ENCODE results near the gene ADAMTS15.

Gene ADAMTS15

DNA sequence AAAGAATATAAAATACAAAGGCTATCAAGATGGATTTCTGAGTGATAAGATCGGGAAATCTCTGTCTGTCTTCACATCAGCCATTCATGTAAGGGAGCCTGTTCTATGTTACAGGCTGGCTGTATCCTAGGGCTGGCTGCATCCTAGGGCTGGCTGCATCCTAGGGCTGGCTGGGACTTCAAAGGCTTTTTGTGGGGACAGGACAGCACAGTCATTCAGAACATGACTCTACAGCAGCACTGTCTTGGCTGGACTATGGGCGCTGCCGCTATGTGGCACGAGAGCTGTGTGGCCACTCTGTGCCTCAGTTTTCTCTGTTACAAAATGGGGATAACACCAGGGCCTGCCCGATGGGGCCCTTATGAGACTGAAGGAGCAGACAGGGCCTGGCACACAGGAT is 30.2 kb upstream of the ADAMTS15 start:
- DNase-seq (ENCODE audit: low spot score) = no peak

DNA sequence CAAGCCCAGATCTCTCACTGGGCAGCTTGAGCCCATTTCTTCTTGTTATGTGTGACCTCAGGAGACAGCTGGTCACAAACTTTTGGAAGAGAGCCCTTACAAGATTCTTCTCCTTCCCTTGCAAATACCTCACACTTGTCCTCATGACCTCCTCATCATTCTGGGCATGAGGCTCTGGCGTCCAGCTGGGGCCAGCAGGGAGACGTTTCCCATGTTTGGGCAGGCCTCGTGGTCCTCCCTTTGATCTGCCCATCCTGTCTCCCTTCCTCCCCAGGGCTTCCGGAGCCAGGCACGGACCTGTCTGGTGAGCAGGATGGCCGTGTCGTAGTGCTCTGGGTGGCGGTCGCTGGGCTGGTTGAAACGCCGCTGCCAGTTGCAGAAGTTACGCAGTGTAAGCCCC is 29.7 kb upstream of the ADAMTS15 start:
- DNase-seq (ENCODE audit: low spot score) = no peak

DNA sequence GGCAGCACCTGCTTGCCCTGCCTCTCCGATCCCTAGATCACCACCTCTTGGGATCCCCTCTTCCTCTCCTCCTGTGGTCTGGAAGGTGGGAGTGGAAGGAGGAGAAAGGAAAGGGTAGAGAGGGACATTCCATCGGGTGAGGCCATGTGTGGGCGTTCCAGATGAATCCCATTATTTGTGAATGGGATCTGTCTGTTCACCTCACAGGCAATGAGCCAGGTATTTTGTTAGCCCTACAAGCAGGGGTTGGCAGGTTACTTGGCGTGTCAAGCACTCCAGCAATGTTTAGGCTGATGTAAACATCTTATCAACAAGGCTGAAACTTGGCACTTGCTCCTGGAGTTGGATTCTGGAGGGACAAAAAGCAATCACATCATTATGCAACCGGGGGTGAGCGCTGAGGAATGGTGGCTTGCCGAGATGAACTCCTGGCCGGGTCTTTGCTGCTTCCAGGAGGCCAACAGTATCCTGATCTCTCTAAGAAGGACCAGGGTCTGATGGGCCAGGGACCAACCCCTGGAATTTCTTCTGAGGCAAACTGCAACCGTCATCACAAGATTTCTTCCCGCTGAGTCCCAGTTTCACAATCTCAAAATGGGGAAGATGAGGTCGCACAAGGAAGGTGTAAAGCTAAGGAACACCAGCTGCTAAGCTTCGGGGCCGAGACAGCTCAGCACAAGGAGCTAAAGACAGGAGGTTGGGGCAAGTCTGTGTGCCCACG is 27.8 kb upstream of the ADAMTS15 start:
- no peak for DNase-seq (ENCODE audit: low spot score)

DNA sequence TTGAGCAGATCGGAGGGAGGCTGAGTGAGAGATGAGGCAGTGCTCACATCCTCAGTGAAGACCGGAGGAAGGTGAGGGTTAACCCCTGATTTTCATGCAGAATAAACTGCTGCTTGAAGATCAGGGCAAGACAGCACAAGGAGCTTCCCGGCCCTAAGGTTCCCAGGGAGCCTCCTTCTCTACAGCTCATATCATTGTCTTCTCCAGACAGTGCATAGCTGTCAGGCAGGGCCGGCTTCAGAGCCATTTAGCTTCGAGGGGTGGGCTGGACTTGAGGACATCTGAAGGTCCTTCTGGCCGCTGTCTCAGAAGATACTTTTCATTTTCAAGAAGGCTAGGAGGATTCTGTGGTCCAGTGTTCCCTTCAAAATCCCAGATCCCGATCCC is 27.3 kb upstream of the ADAMTS15 start:
- no peak for DNase-seq (ENCODE audit: low spot score)

DNA sequence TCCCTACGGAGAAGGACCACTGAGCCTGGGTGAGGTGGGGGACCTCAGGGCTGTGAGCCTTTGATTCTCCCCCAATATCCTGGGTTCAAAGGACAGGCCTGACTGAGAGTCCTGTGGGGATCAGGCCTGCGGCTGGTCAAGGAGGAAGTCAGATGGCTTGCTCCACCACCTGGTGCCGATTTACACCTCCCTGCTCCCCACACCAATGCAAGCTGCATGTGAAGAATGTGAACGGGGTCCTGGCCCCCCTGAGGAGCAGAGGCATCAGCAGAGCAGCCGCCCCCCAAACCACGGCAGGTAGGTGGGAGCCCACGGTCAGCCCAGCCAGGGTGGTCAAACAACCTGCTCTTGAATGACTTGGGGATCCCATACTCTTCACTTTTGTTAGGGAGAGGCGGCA is 26.7 kb upstream of the ADAMTS15 start:
- DNase-seq (ENCODE audit: low spot score) = no peak

- no peak for DNase-seq (ENCODE audit: low spot score)
Measured at GRCh38 chr11:130422251-130422995, 26.0 kb upstream of the ADAMTS15 start.

DNA sequence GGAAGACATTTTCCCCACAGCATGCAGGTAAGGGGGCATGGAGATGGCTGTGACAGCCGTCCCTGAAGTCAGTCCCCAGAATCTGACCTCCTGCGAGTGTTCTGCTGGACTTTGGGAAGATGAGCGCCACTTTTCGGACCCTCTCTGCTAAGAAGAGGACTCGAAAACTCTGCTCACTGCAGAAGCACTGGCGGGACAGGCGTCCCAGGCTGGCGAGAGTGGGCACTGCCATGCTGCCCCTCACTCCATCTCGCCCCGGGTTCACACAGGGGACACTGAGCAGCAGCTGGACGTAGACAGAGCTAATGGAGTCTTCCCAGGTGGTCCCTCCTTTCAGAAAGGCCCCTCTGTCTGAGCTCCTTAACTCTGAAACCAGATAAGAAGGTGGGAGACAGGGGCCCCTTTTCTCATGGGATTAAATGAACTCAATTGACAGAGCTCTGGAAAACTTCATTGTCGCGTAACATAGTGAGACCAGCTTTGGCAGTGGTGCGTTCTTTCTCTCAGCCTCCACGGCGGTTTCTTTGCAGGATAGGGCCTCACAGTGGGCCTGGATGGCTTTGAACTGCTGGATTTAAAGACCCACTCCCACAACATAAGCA is 24.8 kb upstream of the ADAMTS15 start:
- no peak for DNase-seq (ENCODE audit: low spot score)

GRCh38 chr11:130424613-130425140 is 23.8 kb upstream of the ADAMTS15 start:
- DNase-seq (ENCODE audit: low spot score) = no peak

DNA sequence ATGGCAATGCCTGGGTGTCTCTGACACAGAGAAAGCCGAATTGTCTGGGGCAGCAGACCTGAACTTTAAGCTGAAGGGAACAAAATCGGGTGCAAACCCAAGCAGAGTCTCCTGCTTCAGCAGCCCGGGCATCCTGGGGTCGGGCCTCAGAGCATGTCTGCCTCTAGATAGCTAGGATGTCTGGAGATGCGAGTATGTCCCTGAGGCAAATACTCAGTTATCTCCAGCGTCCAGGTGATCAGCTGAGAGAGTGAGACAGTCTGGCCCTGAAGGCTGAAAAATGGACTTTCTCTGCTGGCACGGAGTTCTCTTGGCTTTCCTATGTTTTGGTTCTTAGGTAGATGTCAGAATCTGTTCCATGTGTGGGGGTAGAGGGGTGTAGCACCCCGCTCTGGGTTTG is 23.3 kb upstream of the ADAMTS15 start:
- no peak for DNase-seq (ENCODE audit: low spot score)

GRCh38 chr11:130426223-130426836 is 22.1 kb upstream of the ADAMTS15 start:
- DNase-seq (ENCODE audit: low spot score) = no peak

DNA sequence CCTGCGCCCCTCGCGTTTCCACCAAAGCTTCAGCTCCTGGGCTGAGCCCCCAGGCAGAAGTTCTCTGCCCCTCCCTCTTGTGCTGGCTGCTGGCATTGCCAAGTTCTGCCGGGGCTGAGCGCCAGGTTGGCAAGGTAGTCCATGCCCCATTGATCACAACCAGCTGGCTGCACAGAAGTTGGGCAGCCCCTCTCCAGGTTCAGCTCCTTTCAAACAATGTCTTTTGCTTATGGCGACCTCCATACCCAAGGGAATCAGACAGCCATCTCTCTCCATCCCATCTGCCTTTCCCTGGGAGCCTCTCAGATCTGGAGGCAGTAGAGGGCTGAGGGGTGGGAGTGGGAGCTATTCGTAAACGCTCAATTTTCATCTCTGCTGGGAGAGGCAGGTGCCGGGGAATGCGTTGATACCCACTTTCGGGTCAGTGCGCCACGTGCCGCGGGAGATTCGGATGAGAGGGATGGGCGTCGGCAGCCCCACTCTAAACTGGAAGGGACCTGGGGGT is 21.6 kb upstream of the ADAMTS15 start:
- no peak for DNase-seq (ENCODE audit: low spot score)

DNA sequence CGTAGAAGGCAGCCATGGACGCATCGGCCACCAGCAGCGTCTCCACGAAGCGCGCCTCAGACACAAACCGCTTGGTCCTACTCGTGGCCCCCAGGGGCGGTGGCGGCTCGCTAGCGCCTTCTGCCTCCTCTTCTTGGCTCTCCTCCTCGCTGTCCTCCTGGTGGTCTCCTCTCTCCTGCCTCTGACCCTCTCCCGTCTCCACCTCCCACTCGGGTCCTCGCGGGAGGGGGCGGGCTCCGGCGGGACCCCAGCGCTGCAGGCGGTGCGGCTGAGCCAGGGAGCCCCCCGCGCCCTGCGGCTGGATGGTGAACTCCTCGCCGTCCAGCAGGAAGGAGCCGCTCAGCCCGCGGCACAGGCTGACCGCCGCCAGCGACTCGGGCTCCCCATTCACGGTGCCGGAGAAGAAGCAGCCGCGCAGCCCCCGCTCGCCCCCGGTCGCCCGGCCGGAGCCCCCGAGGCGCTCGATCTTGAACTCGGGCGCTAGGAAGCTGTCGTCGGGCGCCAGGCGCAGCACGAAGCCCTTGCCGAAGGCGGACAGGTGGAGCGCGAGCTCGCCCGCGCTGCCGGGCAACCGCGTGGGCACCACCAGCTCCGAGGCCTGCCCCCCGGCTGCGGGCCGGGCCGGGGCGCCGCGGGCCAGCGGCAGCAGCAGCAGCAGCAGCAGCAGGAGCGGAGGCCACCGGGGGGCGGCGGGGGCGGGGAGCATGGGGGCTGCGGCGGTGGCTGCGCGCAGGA is 20.7 kb upstream of the ADAMTS15 start:
- no peak for DNase-seq (ENCODE audit: low spot score)

- DNase-seq (ENCODE audit: low spot score) = no peak
Measured at GRCh38 chr11:130428316-130429119, 19.9 kb upstream of the ADAMTS15 start, which contains the start of gene ADAMTS8. ADAMTS8 (minus strand) TSS chr11:130428609; CDS start chr11:130428286, 323 bp downstream.

GRCh38 chr11:130429120-130429681 is 19.2 kb upstream of the ADAMTS15 start:
- DNase-seq (ENCODE audit: low spot score) = no peak

- no peak for DNase-seq (ENCODE audit: low spot score)
Measured at GRCh38 chr11:130429983-130430382, 18.5 kb upstream of the ADAMTS15 start.

GRCh38 chr11:130431331-130431773 is 17.1 kb upstream of the ADAMTS15 start:
- peak; percentile 50 for DNase-seq (ENCODE audit: low spot score)

GRCh38 chr11:130431801-130432200 is 16.6 kb upstream of the ADAMTS15 start:
- no peak for DNase-seq (ENCODE audit: low spot score)

DNA sequence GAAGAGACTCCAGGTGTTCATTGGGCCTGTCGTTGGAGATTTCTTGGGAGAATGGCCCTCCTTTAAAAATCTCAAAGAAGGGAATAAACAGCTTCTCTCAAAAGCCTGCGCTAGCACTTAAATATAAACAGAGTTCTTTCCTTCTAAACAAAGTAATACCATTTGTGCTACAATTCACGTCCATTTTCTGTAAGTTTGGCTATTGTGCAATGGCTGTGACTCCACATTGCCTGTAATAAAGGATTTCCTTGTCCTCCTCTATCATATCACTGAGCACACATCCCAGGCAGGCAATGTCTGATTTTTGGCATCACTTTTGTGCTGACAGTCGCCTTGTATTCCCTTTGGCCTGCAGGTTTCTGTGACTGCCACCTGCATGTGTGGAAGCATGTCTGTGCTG is 15.1 kb upstream of the ADAMTS15 start:
- no peak for DNase-seq (ENCODE audit: low spot score)

GRCh38 chr11:130434521-130435223 is 13.8 kb upstream of the ADAMTS15 start:
- DNase-seq (ENCODE audit: low spot score) = peak; percentile 70

GRCh38 chr11:130435671-130436070 is 12.8 kb upstream of the ADAMTS15 start:
- no peak for DNase-seq (ENCODE audit: low spot score)
